Esophagus muscularis mucosa (tissue), 4 donors: ENCODE data around the gene CHRNA7. TPM values are rescaled to one million over a fixed set of nuclear protein-coding genes. Genes with fewer than 3 reads are reported as not detected.

ENCODE experiments used
- DNase-seq: peaks from one replicate; pipeline ENCODE4 v3.0.0-alpha.2; 2017; ENCODE audit errors: extremely low spot score
- H3K27ac ChIP-seq, 4 donors: fragments of 200-600 bp; sonication (generic); replicated peaks in 1 of 4; 1 replicate in 3 of 4; 2 replicates in 1 of 4; pipeline ENCODE4 v1.5.1; 2016 to 2019; ENCODE audit warnings: mild to moderate bottlenecking in 1 of 4
- H3K27me3 ChIP-seq, 4 donors: fragments of 200-600 bp; sonication (generic); one replicate each; pipeline versions ENCODE4 v1.5.1 to v1.6.0; 2016 to 2019
- H3K36me3 ChIP-seq, 4 donors: fragments of 200-600 bp; sonication (generic); one replicate each; pipeline ENCODE4 v1.5.1; 2016 to 2019
- H3K4me1 ChIP-seq, 4 donors: fragments of 200-600 bp; sonication (generic); one replicate each; pipeline ENCODE4 v1.5.1; 2016 to 2019
- H3K4me3 ChIP-seq, 4 donors: fragments of 200-600 bp; sonication (generic); 1 replicate in 2 of 4; 2 replicates in 2 of 4; pipeline ENCODE4 v1.5.1; 2016 to 2019; ENCODE audit warnings: mild to moderate bottlenecking in 4 of 4, moderate library complexity in 1 of 4
- H3K9me3 ChIP-seq, 4 donors: fragments of 200-600 bp; sonication (generic); 1 replicate in 3 of 4; 2 replicates in 1 of 4; pipeline ENCODE4 v1.5.1; 2016 to 2019
- CTCF ChIP-seq, 3 experiments: fragments of 200-600 bp in 2 of 3; fragments of 450-650 bp in 1 of 3; sonication (generic) in 2 of 3; IDR thresholded peaks; one replicate each; pipeline ENCODE4 v1.5.1; 2017 to 2019; ENCODE audit warnings: antibody characterized with exemption in 3 of 3, mild to moderate bottlenecking in 2 of 3, moderate library complexity in 1 of 3
- EP300 ChIP-seq: sonication (generic); formaldehyde crosslinking; IDR thresholded peaks from one replicate; pipeline ENCODE4 v1.6.1; 2017; ENCODE audit warnings: antibody characterized with exemption
- POLR2A ChIP-seq: fragments of 450-650 bp; IDR thresholded peaks from one replicate; pipeline ENCODE4 v1.6.1; 2017; ENCODE audit warnings: antibody characterized with exemption, moderate library complexity, mild to moderate bottlenecking, low read depth
- POLR2AphosphoS5 ChIP-seq, 2 donors: sonication (generic); formaldehyde crosslinking; IDR thresholded peaks; one replicate each; pipeline ENCODE4 v1.6.1; 2017; ENCODE audit warnings: antibody characterized with exemption in 2 of 2
- WGBS: methylation state at CpG from one replicate; pipeline ENCODE4 v1.1.5; 2018; 5-methylcytosine and 5-hydroxymethylcytosine counted together
- intact Hi-C: fragments of 100-400 bp; cut with DNase I; formaldehyde crosslinking; loops from one replicate; pipeline ENCODE4 v1.15.1; 2023
- total RNA-seq, 4 donors: library from RNA; depleted of rRNA; stranded (reverse); fragments of >200 nt; gene quantifications; one replicate each; pipeline versions ENCODE4 v1.1.0 to v1.2.1, GENCODE V29; 2016

The CHRNA7 gene
- total RNA-seq, 4 donors from 2014 or later: 0.83 to 2.8 (median 1.7) TPM

GRCh38 chr15:32129815-32130214, 99.5 kb downstream of the CHRNA7 start:
- TF ChIP-seq POLR2AphosphoS5 (IDR thresholded peaks at IDR 0.05): no peak
- TF ChIP-seq POLR2A: no peak
- TF ChIP-seq EP300: no peak
- TF ChIP-seq CTCF (IDR thresholded peaks at IDR 0.05): no peak
- Histone ChIP-seq H3K4me3 (no peak overlapping the region), H3K27me3 (peaks cover 0 to 10% (median 0%) of the 10 kb centered on the region in 4 donors), H3K9me3 (no peaks in the 10 kb centered on the region), H3K27ac (no peak overlapping the region), H3K4me1 (no peaks in the 10 kb centered on the region), H3K36me3 (no peaks in the 10 kb centered on the region)
- intact Hi-C loops: no loop called here
- no peak for DNase-seq

GRCh38 chr15:32130823-32131222, 100.5 kb downstream of the CHRNA7 start:
- H3K36me3 ChIP-seq: no peaks in the 10 kb centered on the region
- intact Hi-C loops: no loop called here
- no peak overlapping the region for H3K27ac ChIP-seq
- H3K4me3 ChIP-seq: no peak overlapping the region
- peaks cover 0 to 10% (median 0%) of the 10 kb centered on the region in 4 donors for H3K27me3 ChIP-seq
- no peaks in the 10 kb centered on the region for H3K9me3 ChIP-seq
- DNase-seq: no peak
- no peaks in the 10 kb centered on the region for H3K4me1 ChIP-seq
- 91% methylated on average over 3 of the region's 3 CpGs for WGBS
- TF ChIP-seq POLR2AphosphoS5 (IDR thresholded peaks at IDR 0.05): no peak
- TF ChIP-seq POLR2A: no peak
- TF ChIP-seq EP300: no peak
- no peak for TF ChIP-seq CTCF (IDR thresholded peaks at IDR 0.05)

GRCh38 chr15:32131803-32132202, 101.5 kb downstream of the CHRNA7 start:
- Histone ChIP-seq H3K27ac (no peak overlapping the region), H3K27me3 (peaks cover 0 to 10% (median 0%) of the 10 kb centered on the region in 4 donors), H3K4me3 (no peak overlapping the region), H3K36me3 (no peaks in the 10 kb centered on the region), H3K9me3 (no peaks in the 10 kb centered on the region), H3K4me1 (no peaks in the 10 kb centered on the region)
- TF ChIP-seq EP300: no peak
- no peak for TF ChIP-seq POLR2AphosphoS5 (IDR thresholded peaks at IDR 0.05)
- no peak for TF ChIP-seq CTCF (IDR thresholded peaks at IDR 0.05)
- TF ChIP-seq POLR2A: no peak
- WGBS: 88% methylated on average over 4 of the region's 4 CpGs
- intact Hi-C loops: no loop called here
- peak; percentile 60 for DNase-seq

GRCh38 chr15:32132859-32133258, 102.5 kb downstream of the CHRNA7 start:
- peaks cover 0 to 10% (median 0%) of the 10 kb centered on the region in 4 donors for H3K27me3 ChIP-seq
- WGBS: 43% methylated on average over 2 of the region's 2 CpGs

More at GRCh38 chr15:32132859-32133258, 102.5 kb downstream of the CHRNA7 start:
- no peaks in the 10 kb centered on the region for H3K9me3 ChIP-seq
- DNase-seq: peak; percentile 57
- no peak overlapping the region for H3K4me3 ChIP-seq
- intact Hi-C loops: no loop called here
- TF ChIP-seq EP300: no peak
- no peak for TF ChIP-seq CTCF (IDR thresholded peaks at IDR 0.05)
- no peak overlapping the region for H3K27ac ChIP-seq
- no peaks in the 10 kb centered on the region for H3K36me3 ChIP-seq
- no peaks in the 10 kb centered on the region for H3K4me1 ChIP-seq
